Heart left ventricle (tissue), 16 donors: Measurements from ENCODE around the gene ADD2. TPM values are rescaled to one million over a fixed set of nuclear protein-coding genes. Genes with fewer than 3 reads are reported as not detected.

Source experiments
- ATAC-seq, 4 donors: fragments of 200-7000 bp; cut with Tn5 transposase; one replicate each; pipeline ENCODE4 v1.9.1; 2020 to 2022; ENCODE audit warnings: moderate library complexity in 4 of 4, mild to moderate bottlenecking in 3 of 4, moderate number of reproducible peaks in 1 of 4
- DNase-seq, 5 donors: peaks; one replicate each; pipeline ENCODE4 v3.0.0-alpha.2; 2020
- H3K27ac ChIP-seq, 12 donors: fragments of 200-600 bp; sonication (generic) in 4 of 12; one replicate each; pipeline versions ENCODE4 v1.5.0 to v1.8.0; 2016 to 2022; ENCODE audit warnings: mild to moderate bottlenecking in 2 of 12
- H3K27me3 ChIP-seq, 9 donors: fragments of 200-600 bp; sonication (generic) in 2 of 9; one replicate each; pipeline versions ENCODE4 v1.5.1 to v1.8.0; 2016 to 2022; ENCODE audit warnings: mild to moderate bottlenecking in 3 of 9
- H3K36me3 ChIP-seq, 9 donors: fragments of 200-600 bp; sonication (generic) in 2 of 9; one replicate each; pipeline versions ENCODE4 v1.5.0 to v1.8.0; 2018 to 2022; ENCODE audit warnings: mild to moderate bottlenecking in 2 of 9
- H3K4me1 ChIP-seq, 12 donors: fragments of 200-600 bp; sonication (generic) in 4 of 12; one replicate each; pipeline versions ENCODE4 v1.5.0 to v1.8.0; 2016 to 2022; ENCODE audit warnings: mild to moderate bottlenecking in 3 of 12
- H3K4me3 ChIP-seq, 12 donors: fragments of 200-600 bp; sonication (generic) in 4 of 12; one replicate each; pipeline versions ENCODE4 v1.5.0 to v1.8.0; 2017 to 2022; ENCODE audit warnings: mild to moderate bottlenecking in 9 of 12, moderate library complexity in 4 of 12
- H3K9me3 ChIP-seq, 12 donors: fragments of 200-600 bp; sonication (generic) in 4 of 12; one replicate each; pipeline versions ENCODE4 v1.5.0 to v1.8.0; 2016 to 2022; ENCODE audit warnings: mild to moderate bottlenecking in 1 of 12
- CTCF ChIP-seq, 12 donors: fragments of 200-600 bp; sonication (generic) in 4 of 12; IDR thresholded peaks; one replicate each; pipeline versions ENCODE4 v1.5.0 to v1.8.0; 2018 to 2022; ENCODE audit warnings: antibody characterized with exemption in 12 of 12, mild to moderate bottlenecking in 5 of 12
- POLR2A ChIP-seq, 2 donors: fragments of 450-650 bp; IDR thresholded peaks; one replicate each; pipeline ENCODE4 v1.6.1; 2017; ENCODE audit warnings: antibody characterized with exemption in 2 of 2, mild to moderate bottlenecking in 2 of 2, moderate library complexity in 2 of 2
- WGBS, 4 donors: extraction: QIAGEN DNeasy Blood & Tissue Kit in 2 of 4; methylation state at CpG; one replicate each; pipeline versions ENCODE4 v1.1.5 to v1.1.7; 2013 to 2018; 5-methylcytosine and 5-hydroxymethylcytosine counted together
- intact Hi-C, 10 donors: fragments of 100-400 bp; cut with DNase I; formaldehyde crosslinking; loops; one replicate each; pipeline versions ENCODE4 v1.11.1 to v1.14.2; 2022
- polyA plus RNA-seq, 2 donors: library from polyadenylated mRNA; stranded (reverse); fragments of 200-250 nt; gene quantifications; one replicate each; pipeline ENCODE4 v1.2.3, GENCODE V29; 2013
- total RNA-seq, 9 donors: library from RNA; depleted of rRNA in 2 of 9; stranded (reverse); fragments of >200 nt in 2 of 9; fragmentation: NEBNext Ultra II Directional in 3 of 9; extraction: Animal tissue kit (Norgen Biotek cat#: 25700) in 3 of 9; gene quantifications; one replicate each; pipeline versions ENCODE4 v1.1.0 to v1.2.4, GENCODE V29; 2016 to 2023
- donor health status: ischemic (EF 13 %, LVEDD 7.1; RV severe dilation, severe dysfunction).
- donor health status: healthy with polysubstance abuse.
- donor health status: DM: no; HTN: yes; CAD: no.
- donor health status: DM: no; HTN: no; CAD: no.
- donor health status: ischemic (EF 25% LVEDD 6.9; RV normal size, moderate dysfunction).
- donor health status: ischemic (EF 25% LVEDD 5.7; RV mildly dilated, moderate dysfunction).
- donor health status: healthy.
- donor health status: DM: yes; HTN: yes; CAD: no.
- donor health status: ischemic (EF 35%, LVEDD 5.7; RV mildly dilated, moderate dysfunction).
- donor health status: nonischemic (EF 11% LVEDD 7.7; RV severe dilation, severe dysfunction).
- donor health status: DM: yes; HTN: yes; CAD: no.
- donor health status: PGD.
- donor health status: ischemic (EF 29% LVEDD 5.4; RV normal size, mild dysfunction).
- donor health status: nonischemic (EF 23%, LVEDD 6.1; RV moderate dilation, normal function).

Gene ADD2
- total and polyA plus RNA-seq, 11 donors = 0.49 to 7.3 (median 3.0) TPM

DNA sequence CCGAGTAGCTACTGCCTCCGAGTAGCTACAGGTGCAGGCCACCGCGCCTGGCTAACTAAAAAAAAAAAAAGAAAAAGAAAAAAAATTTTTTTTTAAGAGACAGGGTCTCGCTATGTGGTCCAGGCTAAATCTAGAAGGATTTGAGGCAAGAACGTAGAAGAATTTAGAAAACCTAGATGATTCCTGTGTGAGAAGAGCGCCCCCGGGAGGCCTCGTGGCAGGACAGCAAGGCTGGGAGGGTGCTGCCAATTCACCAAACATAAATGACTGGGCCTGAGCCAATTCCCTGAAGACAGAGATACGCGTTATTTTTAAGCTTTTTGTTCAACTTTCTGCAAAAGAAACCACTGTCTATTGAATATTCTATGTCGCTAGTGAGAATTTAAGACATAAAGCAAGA, 124.3 kb downstream of the ADD2 start:
- 59 to 69% (median 60%) methylated on average over 12 of the region's 12 CpGs for WGBS, 4 donors
- Histone ChIP-seq H3K9me3 (no peaks in the 10 kb centered on the region), H3K36me3 (no peaks in the 10 kb centered on the region), H3K4me3 (no peak overlapping the region), H3K27me3 (peaks cover 0 to 15% (median 0%) of the 10 kb centered on the region in 9 donors), H3K27ac (no peak overlapping the region), H3K4me1 (no peaks in the 10 kb centered on the region)
- no peak for ATAC-seq
- DNase-seq = no peak
- intact Hi-C loops = loop anchor here in 5 of 10 donors (10.0 kb wide), 1 partner anchor 299 kb away; no protein-coding TSS in a partner anchor
- TF ChIP-seq CTCF (IDR thresholded peaks at IDR 0.05) (peak in 4 of 12 donors; percentile 15 to 26 (median 21)), POLR2A (IDR thresholded peaks at IDR 0.05) (no peak)

DNA sequence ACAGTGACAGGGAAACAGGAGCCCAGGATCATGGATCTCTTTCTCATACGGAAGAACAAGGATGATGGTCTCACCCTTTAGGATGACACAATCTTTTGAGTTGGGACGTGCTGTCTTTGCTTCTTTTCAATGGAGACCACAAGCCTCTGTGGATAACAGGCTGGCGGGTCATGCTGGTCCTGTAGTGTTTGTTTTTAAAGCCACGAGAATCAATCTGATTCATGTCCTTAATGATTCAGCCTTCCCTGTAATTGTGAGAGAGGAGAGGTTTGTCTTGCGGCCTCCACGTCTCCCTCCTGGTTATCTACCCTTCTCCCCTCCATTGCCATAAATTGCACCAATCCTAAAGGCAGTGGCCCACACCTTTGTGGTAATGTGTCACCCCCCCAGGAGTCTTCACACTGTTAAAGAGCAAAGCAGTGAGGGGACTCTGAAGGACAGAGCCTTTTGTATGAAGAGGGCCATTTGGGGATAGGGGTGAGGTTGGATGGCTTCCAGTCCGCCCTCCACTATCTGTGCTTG, 126.7 kb downstream of the ADD2 start:
- no peak for TF ChIP-seq CTCF (IDR thresholded peaks at IDR 0.05)
- TF ChIP-seq POLR2A (IDR thresholded peaks at IDR 0.05) = no peak
- Histone ChIP-seq H3K27ac (no peak overlapping the region), H3K27me3 (peaks cover 0 to 17% (median 0%) of the 10 kb centered on the region in 9 donors), H3K36me3 (no peaks in the 10 kb centered on the region), H3K4me3 (no peak overlapping the region), H3K4me1 (no peaks in the 10 kb centered on the region), H3K9me3 (no peaks in the 10 kb centered on the region)
- DNase-seq = no peak
- no peak for ATAC-seq
- intact Hi-C loops = loop anchor here in 5 of 10 donors (10.0 kb wide), 1 partner anchor 297 kb away; no protein-coding TSS in a partner anchor
- 77 to 81% (median 80%) methylated on average over 6 to 7 of the region's 7 CpGs for WGBS, 4 donors

GRCh38 chr2:70639841-70640436, 128.1 kb downstream of the ADD2 start:
- 49 to 63% (median 56%) methylated on average over 4 of the region's 4 CpGs for WGBS, 4 donors
- peaks cover 0 to 17% (median 0%) of the 10 kb centered on the region in 9 donors for H3K27me3 ChIP-seq

More at GRCh38 chr2:70639841-70640436, 128.1 kb downstream of the ADD2 start:
- TF ChIP-seq CTCF (IDR thresholded peaks at IDR 0.05) = no peak
- no peak for TF ChIP-seq POLR2A (IDR thresholded peaks at IDR 0.05)
- ATAC-seq = no peak
- Histone ChIP-seq H3K27ac (no peak overlapping the region), H3K9me3 (no peaks in the 10 kb centered on the region), H3K4me1 (no peaks in the 10 kb centered on the region), H3K36me3 (no peaks in the 10 kb centered on the region), H3K4me3 (no peak overlapping the region)
- intact Hi-C loops = loop anchor here in 5 of 10 donors (10.0 kb wide), 1 partner anchor 295 kb away; no protein-coding TSS in a partner anchor
- no peak for DNase-seq
